Stimulated activated CD8-positive, alpha-beta memory T cell treated with anti-CD3 and anti-CD28 coated beads, Interleukin-4, amount 100 ng/mL, for 1 hour (primary cell): Measurements from ENCODE around the gene SKIDA1.

ENCODE experiments used
- DNase-seq, 2 donors: peaks; one replicate each; pipeline ENCODE4 v3.0.0-alpha.2; 2020; ENCODE audit warnings: low read depth in 2 of 2, low spot score in 1 of 2

Gene SKIDA1

GRCh38 chr10:21529032-21529910 is 3.8 kb upstream of the SKIDA1 start:
- no peak for DNase-seq

- DNase-seq, result no peak
Observed at GRCh38 chr10:21528236-21529031, 3.0 kb upstream of the SKIDA1 start.

- DNase-seq, result no peak
Observed at GRCh38 chr10:21527598-21528235, 2.2 kb upstream of the SKIDA1 start.

DNA sequence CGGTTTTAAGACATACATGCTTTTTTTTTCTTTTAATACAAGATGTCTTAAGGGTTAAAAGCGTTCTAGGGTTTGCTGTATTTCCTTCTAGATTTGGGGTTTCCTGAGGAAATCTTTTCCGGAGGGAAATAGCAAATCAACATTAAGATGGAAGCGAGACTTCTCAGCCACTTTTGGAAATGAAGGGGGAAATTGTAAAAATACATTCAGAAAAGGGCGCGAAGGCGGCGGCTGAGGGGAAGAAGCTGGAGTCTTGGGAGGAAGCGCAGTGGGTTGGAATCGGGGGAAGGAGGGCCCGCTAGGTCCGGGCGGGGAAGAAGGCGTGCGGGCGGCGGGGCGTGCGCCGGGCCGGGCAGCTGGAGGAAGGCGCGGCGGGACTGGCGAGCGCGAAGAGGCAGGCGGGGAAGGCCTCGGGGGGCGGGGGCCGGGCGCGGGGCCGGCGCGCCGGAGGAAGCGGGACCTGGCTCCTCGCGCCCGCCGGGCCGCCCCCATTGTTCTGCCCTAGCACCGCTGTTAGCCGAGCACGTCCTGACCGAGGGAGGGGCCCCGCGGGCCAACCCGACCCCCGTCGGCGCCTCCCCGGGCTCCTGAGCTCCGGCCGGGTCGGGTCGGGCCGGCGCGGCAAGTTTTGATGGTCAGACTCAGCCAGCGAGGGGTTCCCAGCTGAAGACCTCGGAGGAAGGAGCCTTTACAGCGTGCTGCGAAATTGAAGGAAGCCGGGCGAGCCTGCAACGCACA is 1.5 kb upstream of the SKIDA1 start:
- no peak for DNase-seq

GRCh38 chr10:21526188-21526859 is 842 bp upstream of the SKIDA1 start:
- DNase-seq, result no peak

DNA sequence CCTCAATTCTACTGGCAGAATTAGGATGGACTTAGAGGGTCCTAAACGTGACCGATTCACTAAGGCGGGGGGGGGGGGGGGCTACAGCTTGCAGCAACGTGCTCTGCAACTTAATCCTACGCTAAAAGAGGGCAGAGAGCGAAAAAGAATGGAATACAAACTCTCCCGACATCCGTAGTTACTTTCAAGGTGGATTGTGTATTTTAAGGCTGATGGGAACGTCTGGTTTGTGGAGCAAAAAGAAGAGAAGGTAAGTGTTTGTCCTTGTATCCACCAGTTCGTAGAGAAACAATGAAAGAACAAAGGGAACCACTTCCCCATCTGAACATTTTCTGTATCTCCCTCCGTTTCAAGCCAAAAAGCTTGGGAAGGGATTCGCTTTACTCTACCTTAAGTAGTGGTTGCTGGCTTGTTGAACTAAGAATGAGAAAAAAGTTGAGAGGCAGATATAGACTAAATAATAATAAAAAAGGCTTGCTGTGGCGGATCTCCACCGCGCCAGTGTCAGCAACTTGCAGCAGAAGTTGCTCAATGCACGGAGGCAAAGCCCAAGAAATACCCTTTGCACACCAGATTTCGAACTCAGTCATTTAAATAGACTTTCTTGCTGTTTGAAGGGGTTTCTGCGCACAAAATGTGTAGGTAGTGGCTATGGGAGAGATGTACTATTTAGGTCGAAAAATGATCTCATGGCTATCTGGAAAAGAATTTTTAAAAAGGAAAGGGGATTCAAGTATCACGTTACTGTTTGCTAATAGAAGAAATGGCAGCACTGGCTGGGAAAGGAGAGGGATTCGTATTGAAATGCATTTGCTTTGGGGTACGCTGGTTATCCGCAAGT is 736 bp downstream of the SKIDA1 start:
- DNase-seq, result no peak

DNA sequence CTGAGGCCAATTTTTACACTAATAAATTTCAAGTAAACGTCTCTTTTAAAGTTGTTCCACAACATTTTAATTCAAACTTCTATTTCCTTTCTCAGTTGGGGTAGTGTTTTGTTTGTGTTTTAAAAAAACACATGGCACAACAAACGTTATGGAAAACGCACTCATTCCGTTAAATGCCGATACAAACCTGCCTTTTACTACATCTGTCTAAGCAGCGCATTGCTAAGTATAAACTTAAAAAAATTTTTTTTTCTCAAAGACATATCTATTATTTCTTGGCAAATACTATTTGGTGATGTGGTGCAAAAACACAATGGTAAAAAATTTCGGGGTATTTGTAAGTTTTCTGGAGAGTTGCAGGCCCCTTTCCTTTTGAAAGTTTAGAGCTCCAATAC is 1.4 kb downstream of the SKIDA1 start:
- no peak for DNase-seq

DNA sequence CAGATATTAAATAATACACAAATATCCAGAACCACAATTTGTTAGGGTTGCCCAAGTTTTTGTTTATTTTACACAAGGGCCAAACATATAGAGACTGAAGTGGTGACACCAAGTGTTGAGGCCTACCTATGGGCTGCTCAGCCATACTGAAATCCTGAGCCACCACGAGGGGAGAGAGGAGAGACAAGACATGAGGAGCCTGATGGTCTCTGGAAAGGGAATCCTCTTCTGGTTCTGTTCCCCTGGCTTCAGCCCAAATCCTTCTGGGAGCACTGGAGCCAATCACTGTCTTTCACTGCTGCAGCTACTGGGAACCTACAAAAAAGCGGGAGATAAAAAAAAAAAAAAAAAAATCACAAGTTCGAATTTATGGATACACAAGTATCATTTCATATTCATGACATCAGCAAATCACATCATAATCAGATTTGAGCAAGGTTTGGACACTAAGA is 1.9 kb downstream of the SKIDA1 start:
- no peak for DNase-seq

GRCh38 chr10:21522631-21523406 is 2.7 kb downstream of the SKIDA1 start:
- DNase-seq, result no peak

DNA sequence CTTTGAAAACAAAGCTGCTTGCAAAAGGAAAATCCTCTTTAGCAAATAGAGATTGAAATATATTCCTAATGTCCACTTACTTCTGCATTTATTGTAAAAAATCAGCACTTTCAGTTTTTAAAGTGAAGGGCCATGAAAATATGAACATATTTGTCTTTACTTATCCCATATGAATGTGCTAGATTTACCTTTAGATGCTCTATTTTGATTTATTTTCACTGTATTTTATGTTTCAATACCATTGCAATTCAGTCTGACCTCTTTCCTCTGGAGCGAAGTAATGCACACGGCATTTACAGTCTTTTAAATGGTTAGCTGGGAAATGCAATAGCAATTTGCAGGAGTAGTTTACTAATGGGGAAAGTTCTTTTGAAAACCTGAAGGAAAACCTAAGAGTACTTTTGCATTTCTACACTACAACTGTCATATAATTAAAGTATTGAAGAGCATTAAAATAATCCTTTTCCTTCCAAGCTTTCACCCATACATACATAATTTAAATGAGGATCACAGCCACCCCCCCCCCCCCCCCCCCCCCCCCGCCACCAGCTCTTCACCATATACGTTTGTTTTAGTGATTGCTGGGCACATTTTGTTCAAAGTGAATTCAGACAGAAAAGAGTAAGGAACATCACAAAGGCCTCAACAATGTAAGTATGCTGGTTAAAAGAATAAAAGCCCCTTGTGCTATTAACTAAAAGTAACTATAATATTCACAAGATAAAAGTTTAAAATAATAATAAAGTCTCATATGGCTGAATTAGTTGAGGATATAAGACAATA is 3.5 kb downstream of the SKIDA1 start:
- DNase-seq, result no peak

DNA sequence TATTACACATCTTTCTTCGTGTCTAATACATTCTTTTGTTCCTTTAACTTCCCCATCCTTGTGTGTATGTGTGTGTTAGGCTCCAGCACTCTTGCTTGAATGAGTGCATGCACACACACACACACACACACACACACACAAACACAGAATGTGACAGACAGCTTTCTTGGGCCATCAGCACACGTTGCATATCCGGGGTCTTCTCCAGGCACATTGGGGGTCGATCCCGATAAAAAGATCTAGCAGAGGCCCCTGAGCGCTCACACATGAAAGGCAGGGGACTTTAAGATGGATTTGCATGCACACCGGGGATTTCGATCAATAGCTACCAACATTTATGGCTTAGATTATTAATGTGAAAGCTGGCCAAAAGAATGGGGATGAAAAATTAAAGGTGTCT is 4.5 kb downstream of the SKIDA1 start:
- DNase-seq, result no peak

DNA sequence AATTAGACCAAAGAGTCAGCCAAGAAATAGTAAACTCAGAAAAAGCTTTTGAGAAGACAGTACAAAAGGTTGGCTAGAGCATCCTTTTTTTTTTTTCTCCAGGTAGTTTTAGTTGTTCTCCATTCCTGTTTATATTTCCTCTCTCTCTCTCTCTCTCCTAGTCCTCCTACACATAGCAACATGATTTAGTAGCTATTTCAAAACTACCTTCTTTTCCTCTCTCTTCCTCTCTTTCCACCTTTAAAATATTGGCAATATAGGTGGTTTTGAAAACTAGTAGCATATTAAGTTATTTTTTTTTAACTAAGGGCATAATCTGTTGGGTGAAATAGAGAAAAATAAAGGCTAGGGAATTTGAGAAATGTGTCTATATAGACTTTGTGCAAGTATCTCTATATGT is 5.0 kb downstream of the SKIDA1 start:
- DNase-seq, result no peak

DNA sequence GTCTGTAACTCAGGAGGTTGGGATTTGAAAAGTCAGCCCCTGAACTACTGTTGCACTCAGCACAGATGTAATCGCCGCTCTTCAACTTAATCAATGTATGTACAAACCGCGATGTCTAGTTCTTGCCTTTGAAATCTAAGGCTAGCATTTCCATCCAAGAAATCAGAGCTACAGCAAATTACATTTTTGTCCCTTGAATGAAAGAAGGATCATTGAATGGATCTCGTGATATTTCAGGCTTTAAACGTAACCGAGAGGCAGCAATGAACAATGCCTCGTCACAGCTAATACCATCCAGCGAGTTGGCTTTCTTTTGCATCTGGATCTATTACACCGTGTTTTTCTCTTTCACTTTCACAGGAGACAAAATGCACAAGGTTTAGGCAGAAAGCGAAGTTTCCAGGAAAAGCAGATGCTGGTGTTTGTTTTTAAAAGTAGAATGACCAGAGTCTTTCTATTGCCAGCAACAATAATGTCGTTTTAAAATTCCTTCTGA is 5.5 kb downstream of the SKIDA1 start:
- no peak for DNase-seq

GRCh38 chr10:21519397-21519933 is 6.0 kb downstream of the SKIDA1 start:
- no peak for DNase-seq

GRCh38 chr10:21518641-21519396 is 6.7 kb downstream of the SKIDA1 start:
- no peak for DNase-seq

DNA sequence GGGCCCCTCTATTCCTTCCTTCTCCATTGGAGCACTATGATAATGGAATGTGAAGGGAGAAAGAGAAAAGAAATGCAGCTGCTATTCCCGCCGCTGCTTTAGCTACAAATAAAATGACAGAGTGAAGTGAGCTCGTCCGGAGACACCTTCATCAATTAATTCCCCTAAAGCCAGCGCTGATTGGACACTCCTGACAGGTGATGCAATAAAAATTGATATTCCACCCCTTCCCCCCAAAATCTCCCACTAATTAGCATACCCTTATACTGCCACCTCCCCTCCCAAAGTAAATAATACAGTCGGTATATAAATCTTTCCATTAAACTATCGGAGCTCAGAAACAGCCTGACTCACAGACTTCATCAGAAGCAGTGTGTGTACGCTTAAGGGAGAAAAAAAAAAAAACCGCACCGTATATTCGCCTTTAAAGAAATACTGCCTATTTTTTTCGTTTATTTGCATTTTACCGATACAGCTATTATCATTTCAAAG is 7.3 kb downstream of the SKIDA1 start:
- DNase-seq, result no peak
